NCI-H2196 treated with DMSO at 0.1 percent for 48 hours (cell line): ENCODE measurements around the gene NRCAM.

ENCODE experiments used
- DNase-seq: peaks from one replicate; lab custom pipeline; 2025; ENCODE audit not compliant: unreplicated experiment; lab: John Stamatoyannopoulos, UW

NRCAM gene

GRCh38 chr7:108313086-108313485, 143.2 kb downstream of the NRCAM start:
- no peak for DNase-seq

- DNase-seq = no peak
Measured at GRCh38 chr7:108311446-108312168, 144.6 kb downstream of the NRCAM start.

GRCh38 chr7:108310351-108310750, 145.9 kb downstream of the NRCAM start:
- DNase-seq = no peak

GRCh38 chr7:108308903-108309302, 147.3 kb downstream of the NRCAM start:
- DNase-seq = no peak

GRCh38 chr7:108308276-108308675, 148.0 kb downstream of the NRCAM start:
- DNase-seq = no peak

- DNase-seq = no peak
Measured at GRCh38 chr7:108307595-108307994, 148.6 kb downstream of the NRCAM start.

- no peak for DNase-seq
Measured at GRCh38 chr7:108307194-108307593, 149.0 kb downstream of the NRCAM start.

GRCh38 chr7:108303332-108303731, 152.9 kb downstream of the NRCAM start:
- DNase-seq = no peak

GRCh38 chr7:108301387-108301786, 154.8 kb downstream of the NRCAM start:
- DNase-seq = no peak

GRCh38 chr7:108299251-108299973, 156.8 kb downstream of the NRCAM start:
- DNase-seq = no peak

GRCh38 chr7:108296911-108297310, 159.3 kb downstream of the NRCAM start:
- no peak for DNase-seq

- DNase-seq = no peak
Measured at GRCh38 chr7:108294595-108294994, 161.6 kb downstream of the NRCAM start.

GRCh38 chr7:108293149-108293612, 163.1 kb downstream of the NRCAM start:
- DNase-seq = no peak

- DNase-seq = no peak
Measured at GRCh38 chr7:108292541-108292940, 163.7 kb downstream of the NRCAM start.

GRCh38 chr7:108291791-108292440, 164.3 kb downstream of the NRCAM start:
- DNase-seq = no peak

- DNase-seq = no peak
Measured at GRCh38 chr7:108291152-108291508, 165.1 kb downstream of the NRCAM start.

GRCh38 chr7:108290459-108291151, 165.6 kb downstream of the NRCAM start:
- no peak for DNase-seq

- no peak for DNase-seq
Measured at GRCh38 chr7:108289852-108290251, 166.4 kb downstream of the NRCAM start.

- DNase-seq = no peak
Measured at GRCh38 chr7:108287857-108288256, 168.4 kb downstream of the NRCAM start.

- no peak for DNase-seq
Measured at GRCh38 chr7:108286290-108286904, 169.8 kb downstream of the NRCAM start.

GRCh38 chr7:108285778-108286177, 170.5 kb downstream of the NRCAM start:
- DNase-seq = no peak
